CD4-positive, alpha-beta T cell treated with Interleukin-17A for 1 hour (primary cell): Measurements from ENCODE around the gene HJURP.
"Not testable (repeated sequence)": the region's sequence is repeated elsewhere in the genome, so short reads cannot be mapped to it uniquely, and the experiment has no call there.

Source experiments
- DNase-seq: peaks from one replicate; pipeline ENCODE4 v3.0.0-alpha.2; 2020

Gene HJURP, protein sequence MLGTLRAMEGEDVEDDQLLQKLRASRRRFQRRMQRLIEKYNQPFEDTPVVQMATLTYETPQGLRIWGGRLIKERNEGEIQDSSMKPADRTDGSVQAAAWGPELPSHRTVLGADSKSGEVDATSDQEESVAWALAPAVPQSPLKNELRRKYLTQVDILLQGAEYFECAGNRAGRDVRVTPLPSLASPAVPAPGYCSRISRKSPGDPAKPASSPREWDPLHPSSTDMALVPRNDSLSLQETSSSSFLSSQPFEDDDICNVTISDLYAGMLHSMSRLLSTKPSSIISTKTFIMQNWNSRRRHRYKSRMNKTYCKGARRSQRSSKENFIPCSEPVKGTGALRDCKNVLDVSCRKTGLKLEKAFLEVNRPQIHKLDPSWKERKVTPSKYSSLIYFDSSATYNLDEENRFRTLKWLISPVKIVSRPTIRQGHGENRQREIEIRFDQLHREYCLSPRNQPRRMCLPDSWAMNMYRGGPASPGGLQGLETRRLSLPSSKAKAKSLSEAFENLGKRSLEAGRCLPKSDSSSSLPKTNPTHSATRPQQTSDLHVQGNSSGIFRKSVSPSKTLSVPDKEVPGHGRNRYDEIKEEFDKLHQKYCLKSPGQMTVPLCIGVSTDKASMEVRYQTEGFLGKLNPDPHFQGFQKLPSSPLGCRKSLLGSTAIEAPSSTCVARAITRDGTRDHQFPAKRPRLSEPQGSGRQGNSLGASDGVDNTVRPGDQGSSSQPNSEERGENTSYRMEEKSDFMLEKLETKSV

DNA sequence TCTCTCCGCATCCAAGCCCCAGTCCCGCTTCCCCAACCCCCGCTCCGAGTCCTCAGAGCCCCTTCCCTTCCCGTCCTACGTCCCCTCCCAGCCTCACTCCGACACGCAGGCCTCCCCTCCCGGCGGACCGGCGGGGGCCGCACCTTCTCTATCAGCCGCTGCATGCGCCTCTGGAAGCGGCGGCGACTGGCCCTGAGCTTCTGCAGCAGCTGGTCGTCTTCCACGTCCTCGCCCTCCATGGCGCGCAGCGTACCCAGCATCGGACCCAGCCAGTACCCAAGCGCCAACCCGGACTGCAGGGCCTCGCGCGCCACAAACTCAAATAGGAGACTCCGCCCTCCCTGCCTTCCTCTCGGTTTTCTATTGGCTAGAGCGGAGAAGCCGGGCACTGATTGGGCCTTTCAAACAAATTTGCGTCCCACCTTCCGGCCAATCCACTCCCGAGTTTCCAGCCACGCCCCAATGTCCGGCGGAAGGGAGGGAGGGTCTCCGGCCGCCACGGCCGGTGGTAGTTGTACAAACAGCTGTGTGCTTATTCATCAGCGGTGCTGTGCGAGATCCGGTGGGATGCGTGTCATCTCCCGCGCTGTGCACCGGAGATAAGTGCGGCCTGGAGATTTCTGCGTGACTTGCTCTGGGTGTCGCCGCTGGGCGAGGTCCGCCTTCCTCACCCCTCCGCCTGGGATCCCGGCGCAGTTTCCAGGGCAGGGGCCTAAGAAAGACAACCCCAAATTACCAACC lies at the start of gene HJURP:
Gene HJURP (minus strand): TSS at position 295 of the 741 bp plus-strand sequence. CDS start 35 bp downstream, at position 260.
- peak; percentile 93 for DNase-seq

DNA sequence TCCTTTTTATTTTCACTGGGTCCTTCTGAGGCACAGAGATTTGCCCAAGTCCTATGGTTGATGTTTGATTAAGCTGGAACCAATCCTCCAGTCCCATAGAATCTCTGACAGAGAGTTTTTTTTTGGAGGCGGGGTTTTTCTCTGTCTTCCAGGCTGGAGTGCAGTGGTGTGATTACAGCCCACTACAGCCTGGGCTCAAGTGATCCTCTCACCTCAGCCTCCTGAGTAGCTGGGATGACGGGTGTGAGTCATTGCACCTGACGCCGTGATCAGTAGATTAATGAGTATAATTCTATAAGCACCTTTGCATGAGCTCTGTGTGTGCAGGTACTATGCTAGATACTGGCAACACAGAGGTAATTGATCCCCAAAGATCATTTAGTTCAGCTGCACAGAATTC lies 47.5 kb upstream of the HJURP start:
- no peak for DNase-seq

DNA sequence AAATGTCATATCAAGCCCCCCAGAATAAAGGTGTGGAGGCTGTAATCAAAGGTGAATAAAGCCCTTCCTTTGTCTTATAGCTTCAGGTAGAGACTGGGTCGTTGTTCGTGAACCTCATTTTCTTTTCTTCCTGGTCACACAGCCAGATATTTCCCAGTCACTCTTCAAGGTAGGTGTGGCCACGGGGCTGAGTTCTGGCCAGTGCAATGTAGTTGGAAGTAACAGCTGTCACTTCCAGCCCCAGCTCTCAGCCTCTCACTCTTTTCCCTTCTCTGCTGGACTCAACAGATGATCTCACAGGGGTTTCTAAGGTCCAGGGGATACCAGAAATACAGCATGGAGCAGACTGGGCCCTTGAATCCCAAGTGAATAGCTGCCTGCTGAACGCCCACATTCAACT lies 47.0 kb upstream of the HJURP start:
- DNase-seq, result no peak

DNA sequence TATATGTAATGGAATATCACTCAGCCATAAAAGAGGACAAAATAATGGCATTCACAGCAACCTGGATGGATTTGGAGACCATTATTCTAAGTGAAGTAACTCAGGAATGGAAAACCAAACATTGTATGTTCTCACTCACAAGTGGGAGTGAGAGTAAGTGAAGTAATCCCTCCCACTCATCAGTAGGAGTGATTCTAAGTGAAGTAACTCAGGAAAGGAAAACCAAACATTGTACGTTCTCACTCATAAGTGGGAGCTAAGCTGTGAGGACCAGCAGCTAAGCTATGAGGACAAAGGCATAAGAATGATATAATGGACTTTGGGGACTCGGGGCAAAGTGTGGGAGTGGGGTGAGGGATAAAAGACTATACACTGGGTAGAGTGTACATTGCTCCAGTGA lies 41.9 kb upstream of the HJURP start:
- DNase-seq, result not testable (repeated sequence)

DNA sequence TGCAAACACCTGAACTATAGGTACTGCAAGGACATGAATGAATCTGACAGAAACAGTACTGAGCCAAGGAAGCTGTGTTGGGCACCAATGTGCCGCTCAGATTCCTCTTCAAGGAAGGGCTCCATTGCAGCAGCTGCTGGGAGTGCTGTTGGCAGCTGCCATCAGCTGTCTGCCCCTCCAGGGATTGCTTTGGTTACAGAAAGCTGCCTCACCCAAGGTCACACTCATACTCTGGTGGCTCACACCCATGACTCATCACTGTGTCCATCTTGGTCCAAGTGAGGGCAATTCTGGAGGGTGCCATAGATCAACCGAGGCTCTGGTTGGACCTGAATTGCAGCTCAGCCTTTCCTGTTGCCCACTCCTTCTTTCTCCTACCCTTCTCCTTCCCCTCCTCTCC lies 38.5 kb upstream of the HJURP start:
- no peak for DNase-seq

DNA sequence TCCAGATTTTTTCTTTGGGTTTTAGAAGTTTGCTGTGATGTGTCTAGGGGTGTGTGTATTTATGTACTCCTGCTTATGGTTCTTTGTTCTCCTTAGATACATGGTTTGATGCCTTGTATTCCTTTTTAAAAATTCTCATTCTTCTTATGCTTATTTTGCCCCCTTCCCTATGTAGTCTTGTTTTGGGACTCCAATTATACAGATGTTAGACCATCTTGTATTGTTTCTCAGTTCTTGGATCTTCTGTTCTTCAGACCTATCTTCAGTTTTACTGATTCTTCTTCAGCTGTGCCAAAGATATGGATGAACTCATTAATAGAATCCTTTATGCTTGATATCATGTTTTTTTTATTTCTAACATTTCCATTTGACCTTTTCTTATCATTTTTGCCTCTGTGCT lies 28.0 kb upstream of the HJURP start:
- DNase-seq, result no peak

DNA sequence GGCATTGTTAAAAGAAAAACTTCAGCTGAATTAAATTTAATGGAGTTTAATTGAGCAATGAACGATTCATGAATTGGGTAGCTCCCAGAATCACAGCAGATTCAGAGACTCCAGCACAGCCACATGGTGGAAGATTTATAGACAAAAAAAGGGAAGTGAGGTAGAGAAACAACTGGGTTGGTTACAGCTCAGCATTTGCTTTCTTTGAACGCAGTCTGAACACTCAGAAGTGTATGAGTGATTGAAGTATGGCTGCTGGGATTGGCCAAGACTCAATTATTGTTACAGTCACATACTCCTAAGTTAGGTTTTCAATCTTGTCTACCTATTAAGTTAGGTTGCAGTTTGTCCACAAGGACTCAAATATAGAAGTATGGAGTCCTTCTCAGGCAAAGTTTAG lies 17.8 kb upstream of the HJURP start:
- DNase-seq, result not testable (repeated sequence)

DNA sequence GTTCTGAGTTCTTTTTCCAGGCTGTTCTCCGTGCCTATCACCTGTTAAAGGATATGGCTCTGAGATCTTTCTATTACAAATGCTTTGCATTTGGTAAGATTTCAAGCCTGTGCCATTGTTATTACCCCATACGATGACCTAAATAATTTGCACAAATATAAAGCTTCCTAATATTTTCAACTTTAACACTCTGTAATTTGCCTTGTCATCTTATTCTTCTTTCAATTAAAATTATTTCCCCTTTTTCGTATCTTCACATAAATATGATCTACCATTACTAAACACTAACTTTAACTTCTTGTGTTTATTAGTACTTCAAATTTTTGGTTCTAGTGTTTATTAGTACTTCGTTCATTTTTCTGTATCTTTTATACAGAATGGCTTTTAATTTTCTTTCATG lies 17.1 kb upstream of the HJURP start:
- DNase-seq, result no peak

DNA sequence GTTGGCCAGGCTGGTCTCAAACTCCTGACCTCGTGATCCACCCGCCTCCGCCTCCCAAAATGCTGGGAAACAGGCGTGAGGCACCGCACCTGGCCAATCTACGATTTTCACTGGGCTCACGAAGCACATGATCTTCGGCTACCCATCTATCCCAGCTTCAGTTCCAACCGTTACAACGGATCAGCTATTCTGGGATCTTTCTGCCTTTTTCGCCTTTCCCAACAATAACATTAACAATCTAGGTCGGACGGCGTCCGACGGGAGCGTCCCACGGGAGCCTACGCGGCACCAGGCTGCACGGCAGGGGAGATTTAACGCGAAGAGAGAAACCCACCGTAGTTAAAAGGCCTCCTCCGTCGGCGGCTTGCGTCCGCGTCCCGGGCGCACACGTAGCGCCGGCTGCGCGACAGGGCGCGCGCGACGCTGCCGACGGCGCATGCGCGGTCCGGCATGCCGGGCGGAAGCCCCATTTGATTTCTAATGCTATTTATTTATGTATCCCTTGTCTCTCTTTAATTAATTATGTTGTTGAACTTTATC lies 13.7 kb upstream of the HJURP start, which contains the start of gene MSL3B:
Gene MSL3B (minus strand): TSS at position 394 of the 540 bp plus-strand sequence.
- peak; percentile 61 for DNase-seq

DNA sequence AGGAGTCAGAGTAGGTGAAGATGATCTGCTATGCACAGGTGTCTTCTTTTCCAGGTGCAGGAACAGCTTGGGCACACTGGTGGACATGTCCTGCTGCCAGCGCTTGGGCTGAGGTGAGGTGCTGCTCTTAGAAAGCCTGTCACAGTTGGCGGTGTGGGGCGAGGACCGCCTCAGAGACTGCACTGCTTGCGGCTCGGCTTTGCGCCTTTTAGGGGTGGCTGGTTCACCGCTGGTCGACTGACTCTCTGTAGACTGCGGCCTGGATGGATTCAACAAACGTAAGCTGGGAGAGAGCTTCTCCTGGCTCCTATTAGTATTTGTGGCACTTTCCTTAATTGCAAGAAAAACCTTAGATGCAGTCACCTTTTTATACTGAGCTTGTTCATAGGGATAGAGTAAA lies 12.1 kb upstream of the HJURP start:
- no peak for DNase-seq

DNA sequence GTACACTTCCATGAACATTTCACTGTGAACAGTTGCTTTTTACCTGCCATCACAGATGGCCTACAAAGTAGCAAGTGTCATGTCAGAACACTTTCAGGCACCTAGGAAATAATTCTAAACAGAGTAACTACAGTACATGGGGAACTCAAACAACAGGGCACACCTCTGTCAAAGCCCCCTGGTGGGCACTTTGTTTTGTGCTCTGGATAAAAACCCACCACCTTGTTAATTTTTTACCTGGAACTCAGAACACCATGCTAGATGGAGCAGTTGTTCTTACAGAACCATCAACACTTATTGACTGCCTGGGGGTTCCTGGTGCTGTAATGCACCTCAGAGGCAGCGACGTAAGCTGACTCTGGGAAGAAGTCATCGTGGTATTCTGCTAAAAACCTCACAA lies 11.5 kb upstream of the HJURP start:
- no peak for DNase-seq

DNA sequence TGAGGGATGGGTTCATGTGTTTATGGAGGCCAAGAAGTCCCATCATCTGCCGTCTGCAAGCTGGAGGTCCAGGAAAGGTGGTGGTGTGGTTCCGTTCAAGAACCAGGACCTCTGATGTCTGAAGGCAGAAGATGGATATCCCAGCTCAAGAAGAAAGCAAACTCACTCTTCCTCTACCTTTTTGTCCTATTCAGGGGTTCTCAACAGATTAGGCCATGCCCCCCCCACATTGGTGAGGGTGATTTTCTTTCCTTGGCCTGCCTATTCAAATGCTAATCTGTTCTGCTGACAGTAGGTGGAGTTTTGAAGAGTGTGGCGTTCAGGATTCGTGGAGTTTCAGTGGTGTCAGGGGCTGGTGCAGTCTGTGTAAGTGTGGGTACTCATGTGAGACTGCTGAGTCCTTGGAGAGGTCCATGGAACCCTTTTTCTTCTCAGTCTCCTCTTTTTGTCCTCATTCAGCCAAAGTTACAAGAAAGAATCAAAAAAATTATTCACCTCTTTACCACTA lies 8.0 kb upstream of the HJURP start:
- DNase-seq, result no peak

DNA sequence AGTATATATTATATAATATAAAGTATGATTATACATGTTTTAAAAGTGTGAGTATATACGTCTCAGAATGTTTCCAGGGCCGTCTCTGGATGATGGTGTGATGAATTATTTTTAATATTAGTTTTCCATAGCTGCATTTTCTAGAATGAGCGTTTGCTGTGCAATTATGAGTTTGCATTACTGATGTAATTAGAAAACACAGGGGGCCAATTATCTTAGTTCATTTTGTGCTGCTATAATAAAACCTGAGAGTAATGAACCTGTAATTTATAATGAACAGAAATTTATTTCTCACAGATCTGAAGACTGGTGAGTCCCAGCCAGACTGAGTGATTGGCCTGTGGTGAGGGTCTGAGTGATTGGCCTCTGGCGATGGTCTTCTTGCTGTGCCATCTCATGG lies 4.0 kb upstream of the HJURP start:
- DNase-seq, result no peak

DNA sequence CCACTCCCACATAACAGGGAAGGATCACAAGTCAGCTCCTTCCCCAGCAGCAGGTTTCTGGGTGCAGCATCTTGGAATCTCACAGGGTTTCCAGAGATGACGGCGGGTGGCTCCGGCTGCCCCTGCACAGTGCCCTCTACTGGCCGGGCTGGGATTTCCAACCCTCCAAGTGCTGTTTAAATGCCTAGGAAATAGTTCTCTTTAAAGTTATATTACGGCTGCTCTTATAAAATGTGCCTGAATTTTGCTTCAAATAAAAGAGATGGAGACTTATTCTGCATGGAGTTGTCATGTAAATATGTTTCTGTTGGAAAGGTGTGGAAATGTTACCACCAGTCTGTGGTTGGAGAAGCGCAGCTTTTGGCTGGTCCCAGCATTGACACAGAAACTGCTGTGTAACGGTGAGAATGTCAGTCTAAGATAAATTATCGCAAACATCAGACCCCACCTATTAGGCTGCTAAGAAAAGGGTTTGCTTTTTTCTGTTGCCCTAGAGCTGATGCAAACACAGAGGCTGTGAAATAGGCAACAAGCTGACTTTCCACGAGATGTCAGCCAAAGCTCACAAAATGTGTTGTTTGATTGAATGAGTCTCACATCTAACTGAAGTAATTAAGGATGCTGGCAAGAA lies 3.3 kb upstream of the HJURP start:
- peak; percentile 54 for DNase-seq

DNA sequence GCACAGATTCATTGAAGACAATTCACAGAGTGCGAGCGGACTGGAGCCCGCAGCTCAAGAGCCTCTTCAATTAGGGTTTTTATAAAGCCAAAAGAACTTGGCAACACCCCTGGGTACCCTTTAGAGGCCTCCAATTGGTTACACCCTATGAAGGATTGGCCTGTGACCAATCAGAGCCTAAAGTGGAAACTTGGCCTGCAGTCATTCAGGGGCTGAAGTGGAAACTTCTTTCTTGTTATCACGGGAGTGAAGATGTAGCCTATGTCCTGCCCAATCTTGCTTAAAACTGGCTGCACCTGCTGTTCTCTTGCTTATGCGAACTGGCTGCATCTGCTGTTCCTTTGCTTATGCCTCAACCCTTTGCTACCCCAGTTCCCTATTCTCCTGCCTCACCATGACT lies 1.8 kb upstream of the HJURP start:
- no peak for DNase-seq

DNA sequence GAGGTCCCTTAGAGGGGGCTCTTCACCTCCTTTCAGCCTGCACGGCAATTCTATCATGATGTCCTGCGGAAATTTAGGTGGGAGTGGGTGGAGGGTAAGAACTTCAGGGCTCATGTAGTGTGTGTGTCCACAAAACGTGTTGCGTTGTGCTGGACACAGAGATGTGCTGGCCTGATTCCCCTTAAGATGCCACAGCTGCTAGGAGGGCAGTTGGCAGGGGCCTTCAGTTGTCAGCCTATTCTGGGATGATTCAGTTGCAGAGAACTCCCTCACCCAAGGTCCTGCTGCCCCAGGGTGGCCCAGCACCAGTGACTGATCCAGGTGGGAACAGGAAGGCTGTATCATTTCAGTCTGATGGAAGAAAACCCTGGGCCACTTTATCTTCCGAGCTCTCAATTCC lies 1.0 kb upstream of the HJURP start:
- DNase-seq, result no peak

DNA sequence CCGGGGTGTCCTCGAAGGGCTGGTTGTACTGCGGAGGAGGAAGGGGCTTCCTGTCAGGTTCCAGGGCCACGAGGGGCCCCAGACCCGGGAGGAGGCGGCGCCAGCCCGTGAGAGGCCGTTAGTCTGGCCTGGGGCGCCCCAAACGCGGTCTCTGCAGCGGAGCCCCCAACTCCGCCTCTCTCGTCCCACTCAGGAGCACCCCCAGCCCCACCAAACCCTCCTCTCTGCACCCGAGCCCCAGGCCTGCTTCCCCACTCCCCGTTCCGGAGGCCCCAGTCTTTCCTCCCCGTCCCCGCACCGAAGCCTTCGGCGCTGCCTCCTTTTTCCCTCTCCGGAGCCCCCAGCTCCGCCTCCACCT lies 473 bp downstream of the HJURP start:
- DNase-seq, result no peak

DNA sequence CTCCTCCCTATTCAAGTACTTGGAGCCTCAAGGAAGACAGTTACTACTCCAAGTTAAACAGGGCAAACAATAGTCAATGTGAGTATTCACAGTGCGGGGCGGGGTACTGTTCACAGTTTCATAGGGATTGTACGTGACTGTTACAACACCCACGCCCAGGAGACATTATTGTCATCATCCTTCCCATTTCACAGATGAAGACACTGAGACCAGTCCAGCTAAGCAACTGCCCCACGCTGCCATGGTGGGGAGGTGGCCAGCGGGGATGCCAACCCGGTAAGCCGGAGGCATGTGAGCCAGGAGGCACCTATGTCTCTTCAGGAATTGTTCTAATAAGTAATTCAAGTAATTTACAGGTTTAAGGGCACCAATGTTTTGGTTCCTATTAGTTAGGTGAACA lies 982 bp downstream of the HJURP start:
- DNase-seq, result no peak

DNA sequence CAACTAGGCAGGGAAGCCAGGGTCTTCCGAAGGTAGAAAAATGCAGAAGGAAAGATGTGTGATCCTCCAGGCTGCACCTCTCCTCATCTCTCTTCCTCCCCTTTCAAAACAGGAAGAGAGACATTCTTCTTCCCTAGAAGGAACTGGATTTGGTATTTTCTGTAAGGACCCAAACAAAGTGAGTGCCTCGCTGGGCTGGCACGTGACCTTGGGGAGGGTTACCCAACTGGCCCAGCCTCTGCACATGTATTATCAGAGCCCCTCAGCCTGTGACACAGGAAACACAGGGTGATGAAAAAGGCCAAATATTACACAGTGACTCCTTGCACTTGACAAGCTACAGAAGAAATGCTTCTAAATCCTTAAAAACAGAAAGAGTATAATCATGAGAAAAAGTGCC lies 2.3 kb downstream of the HJURP start:
- no peak for DNase-seq

DNA sequence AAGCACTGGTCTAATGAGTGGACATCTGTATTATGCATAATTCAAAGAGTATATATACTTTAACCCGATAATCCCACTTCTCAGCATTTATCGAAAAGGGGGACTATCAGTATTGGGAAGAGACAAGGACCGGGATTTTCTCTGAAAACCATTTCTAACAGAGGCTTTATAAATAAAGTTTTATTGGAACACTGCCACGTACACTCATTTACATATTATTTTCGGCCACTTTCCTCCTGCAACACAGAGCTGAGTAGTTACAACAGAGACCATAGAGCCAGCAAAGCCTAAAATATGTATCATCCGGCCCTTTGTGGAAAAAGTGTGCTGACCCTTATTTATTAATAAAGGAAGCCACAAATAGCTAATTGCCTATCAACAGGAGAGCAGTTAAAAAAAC lies 3.2 kb downstream of the HJURP start:
- DNase-seq, result no peak

DNA sequence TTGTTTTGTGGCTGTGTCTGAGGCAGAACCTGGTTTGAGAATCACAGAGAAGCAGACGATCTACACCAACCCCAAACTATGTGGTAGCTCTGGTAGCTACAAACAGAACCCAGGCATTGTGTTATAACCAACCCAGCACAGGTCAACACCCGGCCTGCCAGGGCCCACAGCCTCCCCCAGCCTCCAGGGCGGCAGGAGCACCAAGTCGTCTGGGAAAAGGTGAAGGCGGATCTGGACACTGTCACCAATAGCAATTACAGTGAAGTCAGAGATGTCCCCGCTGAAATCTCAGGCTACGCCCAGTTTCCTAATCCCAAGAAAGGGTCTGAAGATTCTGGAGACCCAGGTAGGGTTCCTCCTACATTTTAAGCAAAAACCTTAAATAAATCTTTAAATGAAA lies 3.6 kb downstream of the HJURP start:
- DNase-seq, result no peak

DNA sequence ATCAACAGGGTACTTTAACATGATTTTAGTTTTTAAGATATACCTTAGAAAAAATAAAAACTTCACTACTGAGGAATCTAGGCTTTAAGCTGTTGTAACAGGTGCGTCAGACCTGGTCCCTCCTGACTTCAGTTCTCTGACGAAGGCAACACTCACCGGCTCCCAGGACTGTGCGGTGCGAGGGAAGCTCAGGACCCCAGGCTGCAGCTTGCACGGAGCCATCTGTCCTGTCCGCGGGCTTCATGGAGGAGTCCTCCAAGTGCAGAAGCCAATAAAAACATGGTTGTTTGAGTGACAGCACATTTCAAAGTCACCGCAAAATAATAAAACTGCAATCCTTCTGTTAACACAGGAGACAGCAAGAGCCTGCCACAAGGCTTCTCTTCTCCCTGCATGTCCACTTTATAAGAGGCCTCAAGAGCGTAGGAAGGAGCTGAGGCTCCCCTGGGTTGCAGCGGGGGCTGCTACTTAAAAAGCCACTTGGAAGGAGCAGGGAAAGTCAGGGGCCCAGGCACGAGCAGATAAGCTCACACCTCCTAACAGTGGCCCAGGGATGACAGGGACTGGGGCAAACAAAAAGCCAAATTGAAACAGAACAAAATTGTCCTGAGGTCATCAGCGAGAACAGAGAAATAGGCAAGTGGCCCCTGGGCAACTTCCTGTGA lies 4.6 kb downstream of the HJURP start:
- no peak for DNase-seq
